Cortex of kidney (tissue), 1 donor: ENCODE data around the gene TLR2.
"Not testable (repeated sequence)": the region's sequence is repeated elsewhere in the genome, so short reads cannot be mapped to it uniquely, and the experiment has no call there.

Experiments used
- DNase-seq: peaks from one replicate; lab custom pipeline; 2025; lab: John Stamatoyannopoulos, UW

TLR2 gene

GRCh38 chr4:153661908-153662307 is 22.2 kb upstream of the TLR2 start:
- no peak for DNase-seq

- DNase-seq: no peak
Measured at GRCh38 chr4:153663667-153664066, 20.4 kb upstream of the TLR2 start.

GRCh38 chr4:153666505-153666904 is 17.6 kb upstream of the TLR2 start:
- not testable (repeated sequence) for DNase-seq

GRCh38 chr4:153668647-153669046 is 15.4 kb upstream of the TLR2 start:
- DNase-seq: no peak

- DNase-seq: no peak
Measured at GRCh38 chr4:153669838-153670237, 14.2 kb upstream of the TLR2 start.

- DNase-seq: no peak
Measured at GRCh38 chr4:153676486-153676885, 7.6 kb upstream of the TLR2 start.

GRCh38 chr4:153676984-153677383 is 7.1 kb upstream of the TLR2 start:
- no peak for DNase-seq

GRCh38 chr4:153679486-153679885 is 4.6 kb upstream of the TLR2 start:
- DNase-seq: no peak

- DNase-seq: peak; percentile 5
Measured at GRCh38 chr4:153683763-153684181, 308 bp upstream of the TLR2 start.

GRCh38 chr4:153684971-153685371 is 891 bp downstream of the TLR2 start:
- DNase-seq: no peak

- DNase-seq: no peak
Measured at GRCh38 chr4:153704522-153704921, 20.4 kb downstream of the TLR2 start.

GRCh38 chr4:153705743-153706468 is 21.8 kb downstream of the TLR2 start:
- DNase-seq: no peak

- DNase-seq: no peak
Measured at GRCh38 chr4:153706519-153706918, 22.4 kb downstream of the TLR2 start.

- no peak for DNase-seq
Measured at GRCh38 chr4:153710681-153711080, 26.6 kb downstream of the TLR2 start.

- no peak for DNase-seq
Measured at GRCh38 chr4:153713866-153714646, 30.0 kb downstream of the TLR2 start.

- no peak for DNase-seq
Measured at GRCh38 chr4:153722036-153722435, 38.0 kb downstream of the TLR2 start.

GRCh38 chr4:153724606-153725005 is 40.5 kb downstream of the TLR2 start:
- DNase-seq: no peak

GRCh38 chr4:153725136-153725830 is 41.2 kb downstream of the TLR2 start:
- DNase-seq: no peak

GRCh38 chr4:153725831-153726154 is 41.7 kb downstream of the TLR2 start:
- DNase-seq: no peak

- no peak for DNase-seq
Measured at GRCh38 chr4:153728151-153728550, 44.1 kb downstream of the TLR2 start.

GRCh38 chr4:153728660-153729059 is 44.6 kb downstream of the TLR2 start:
- no peak for DNase-seq

GRCh38 chr4:153729895-153730294 is 45.8 kb downstream of the TLR2 start:
- DNase-seq: no peak

- no peak for DNase-seq
Measured at GRCh38 chr4:153731239-153731638, 47.2 kb downstream of the TLR2 start.
